Kasumi-1 (cell line): Measurements from ENCODE around the gene DNAJC15.
A peak's percentile ranks its signal among the peaks of the same experiment; 100 is the strongest.

ENCODE experiments used
- DNase-seq, 2 experiments: peaks; one replicate each; lab custom pipeline; 2025; lab: John Stamatoyannopoulos, UW

DNAJC15 gene

GRCh38 chr13:43127827-43128226 is 104.4 kb downstream of the DNAJC15 start:
- peak; percentile 4 to 26 for DNase-seq

GRCh38 chr13:43128504-43128961 is 105.1 kb downstream of the DNAJC15 start:
- DNase-seq = no peak

- no peak for DNase-seq
Observed at GRCh38 chr13:43129066-43129465, 105.7 kb downstream of the DNAJC15 start.

GRCh38 chr13:43129511-43130110 is 106.2 kb downstream of the DNAJC15 start:
- no peak for DNase-seq

- DNase-seq = no peak
Observed at GRCh38 chr13:43132257-43132656, 108.9 kb downstream of the DNAJC15 start.

- no peak for DNase-seq
Observed at GRCh38 chr13:43132911-43133310, 109.5 kb downstream of the DNAJC15 start.

- no peak for DNase-seq
Observed at GRCh38 chr13:43133792-43134191, 110.4 kb downstream of the DNAJC15 start.

- DNase-seq = no peak
Observed at GRCh38 chr13:43134868-43135267, 111.5 kb downstream of the DNAJC15 start.

GRCh38 chr13:43135516-43135915 is 112.1 kb downstream of the DNAJC15 start:
- no peak for DNase-seq

GRCh38 chr13:43136920-43137575 is 113.7 kb downstream of the DNAJC15 start:
- DNase-seq = no peak

GRCh38 chr13:43139211-43139610 is 115.8 kb downstream of the DNAJC15 start:
- no peak for DNase-seq

- no peak for DNase-seq
Observed at GRCh38 chr13:43139921-43140320, 116.5 kb downstream of the DNAJC15 start.

- no peak for DNase-seq
Observed at GRCh38 chr13:43140985-43141384, 117.6 kb downstream of the DNAJC15 start.

- no peak for DNase-seq
Observed at GRCh38 chr13:43141685-43142084, 118.3 kb downstream of the DNAJC15 start.

- DNase-seq = no peak
Observed at GRCh38 chr13:43143591-43143990, 120.2 kb downstream of the DNAJC15 start.

GRCh38 chr13:43145534-43146196 is 122.3 kb downstream of the DNAJC15 start:
- no peak for DNase-seq

GRCh38 chr13:43146400-43146799 is 123.0 kb downstream of the DNAJC15 start:
- DNase-seq = no peak

GRCh38 chr13:43150369-43151207 is 127.2 kb downstream of the DNAJC15 start:
- no peak for DNase-seq

- no peak for DNase-seq
Observed at GRCh38 chr13:43153436-43154090, 130.2 kb downstream of the DNAJC15 start.

- no peak for DNase-seq
Observed at GRCh38 chr13:43154156-43154651, 130.8 kb downstream of the DNAJC15 start.

GRCh38 chr13:43154839-43155238 is 131.5 kb downstream of the DNAJC15 start:
- no peak for DNase-seq

- DNase-seq = no peak
Observed at GRCh38 chr13:43156916-43157315, 133.5 kb downstream of the DNAJC15 start.
